Hematopoietic multipotent progenitor cell treated with erythropoietin and hydrocortisone succinate and interleukin-3 and kit ligand, for 15 days (in vitro differentiated cells): ENCODE results near the gene SPINK9.

Source experiments
- DNase-seq: peaks from one replicate; pipeline ENCODE4 v3.0.0-alpha.2; 2015; ENCODE audit warnings: low spot score

The SPINK9 gene

GRCh38 chr5:148368299-148368698 is 32.9 kb downstream of the SPINK9 start:
- no peak for DNase-seq

- DNase-seq = no peak
These were observed 36.9 kb downstream of the SPINK9 start for GRCh38 chr5:148372166-148372725.

- DNase-seq = no peak
These were observed 37.5 kb downstream of the SPINK9 start for GRCh38 chr5:148372893-148373292.

GRCh38 chr5:148374690-148375360 is 39.5 kb downstream of the SPINK9 start:
- DNase-seq = peak; percentile 57

- no peak for DNase-seq
These were observed 40.8 kb downstream of the SPINK9 start for GRCh38 chr5:148376198-148376597.

GRCh38 chr5:148378670-148379069 is 43.3 kb downstream of the SPINK9 start:
- DNase-seq = no peak

- no peak for DNase-seq
These were observed 44.0 kb downstream of the SPINK9 start for GRCh38 chr5:148379340-148379739.

- no peak for DNase-seq
These were observed 46.5 kb downstream of the SPINK9 start for GRCh38 chr5:148381906-148382305.

- no peak for DNase-seq
These were observed 47.6 kb downstream of the SPINK9 start for GRCh38 chr5:148382961-148383360.

- peak; percentile 93 for DNase-seq
These were observed 48.4 kb downstream of the SPINK9 start, which contains the start of gene FBXO38 for GRCh38 chr5:148383564-148384379. Gene FBXO38 (plus strand): TSS chr5:148383958. CDS start chr5:148394777, 10,819 bp downstream.

GRCh38 chr5:148384380-148384737 is 49.0 kb downstream of the SPINK9 start:
- DNase-seq = peak; percentile 10

- DNase-seq = no peak
These were observed 49.7 kb downstream of the SPINK9 start for GRCh38 chr5:148385094-148385493.

- no peak for DNase-seq
These were observed 50.7 kb downstream of the SPINK9 start for GRCh38 chr5:148386041-148386440.

- DNase-seq = no peak
These were observed 52.0 kb downstream of the SPINK9 start for GRCh38 chr5:148387325-148387724.

- DNase-seq = no peak
These were observed 53.3 kb downstream of the SPINK9 start for GRCh38 chr5:148388696-148389095.
